Type B pancreatic cell (in vitro differentiated cells): ENCODE measurements around the gene PRSS35. TPM values are rescaled to one million over a fixed set of nuclear protein-coding genes. Genes with fewer than 3 reads are reported as not detected.
"Not testable (repeated sequence)": the region's sequence is repeated elsewhere in the genome, so short reads cannot be mapped to it uniquely, and the experiment has no call there.

Experiments
- DNase-seq: peaks from one replicate; pipeline ENCODE4 v3.0.0; 2021; ENCODE audit warnings: mixed read lengths; ENCODE audit not compliant: unreplicated experiment; ENCODE audit errors: extremely low spot score
- H3K27ac Mint-ChIP-seq: 2 replicates; pipeline ENCODE4 v1.8.0; 2021; ENCODE audit warnings: mild to moderate bottlenecking, mixed read lengths
- H3K27me3 Mint-ChIP-seq: 2 replicates; pipeline ENCODE4 v1.8.0; 2021; ENCODE audit warnings: mixed read lengths
- H3K36me3 Mint-ChIP-seq: 2 replicates; pipeline ENCODE4 v1.8.0; 2021; ENCODE audit warnings: mixed read lengths
- H3K4me1 Mint-ChIP-seq: one replicate; pipeline ENCODE4 v1.8.0; 2021; ENCODE audit warnings: mixed read lengths; ENCODE audit not compliant: unreplicated experiment
- H3K4me3 Mint-ChIP-seq: 2 replicates; pipeline ENCODE4 v1.8.0; 2021; ENCODE audit warnings: mild to moderate bottlenecking, mixed read lengths
- H3K9me3 Mint-ChIP-seq: 2 replicates; pipeline ENCODE4 v1.8.0; 2021; ENCODE audit warnings: mixed read lengths
- total RNA-seq: library from RNA; stranded (reverse); gene quantifications from 2 replicates; pipeline ENCODE4 v1.2.1, GENCODE V29; 2021; ENCODE audit warnings: low replicate concordance
- TF ChIP-seq, protein P1 (sequence below): fragments of 200-600 bp; sonication (generic); conservative IDR thresholded peaks from 2 replicates; pipeline ENCODE4 v1.5.0; 2021; ENCODE audit warnings: antibody characterized with exemption, mild to moderate bottlenecking

The PRSS35 gene
- total RNA-seq, 1 donor from 2014 or later = 6.5 TPM

- TF ChIP-seq, protein P1, sequence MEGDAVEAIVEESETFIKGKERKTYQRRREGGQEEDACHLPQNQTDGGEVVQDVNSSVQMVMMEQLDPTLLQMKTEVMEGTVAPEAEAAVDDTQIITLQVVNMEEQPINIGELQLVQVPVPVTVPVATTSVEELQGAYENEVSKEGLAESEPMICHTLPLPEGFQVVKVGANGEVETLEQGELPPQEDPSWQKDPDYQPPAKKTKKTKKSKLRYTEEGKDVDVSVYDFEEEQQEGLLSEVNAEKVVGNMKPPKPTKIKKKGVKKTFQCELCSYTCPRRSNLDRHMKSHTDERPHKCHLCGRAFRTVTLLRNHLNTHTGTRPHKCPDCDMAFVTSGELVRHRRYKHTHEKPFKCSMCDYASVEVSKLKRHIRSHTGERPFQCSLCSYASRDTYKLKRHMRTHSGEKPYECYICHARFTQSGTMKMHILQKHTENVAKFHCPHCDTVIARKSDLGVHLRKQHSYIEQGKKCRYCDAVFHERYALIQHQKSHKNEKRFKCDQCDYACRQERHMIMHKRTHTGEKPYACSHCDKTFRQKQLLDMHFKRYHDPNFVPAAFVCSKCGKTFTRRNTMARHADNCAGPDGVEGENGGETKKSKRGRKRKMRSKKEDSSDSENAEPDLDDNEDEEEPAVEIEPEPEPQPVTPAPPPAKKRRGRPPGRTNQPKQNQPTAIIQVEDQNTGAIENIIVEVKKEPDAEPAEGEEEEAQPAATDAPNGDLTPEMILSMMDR = no peak
- H3K9me3 Mint-ChIP-seq = no peaks in the 10 kb centered on the region
- no peaks in the 10 kb centered on the region for H3K4me1 Mint-ChIP-seq
- DNase-seq = no peak
- H3K4me3 Mint-ChIP-seq = no peak overlapping the region
- H3K27ac Mint-ChIP-seq = no peak overlapping the region
- no peaks in the 10 kb centered on the region for H3K27me3 Mint-ChIP-seq
- H3K36me3 Mint-ChIP-seq = no peaks in the 10 kb centered on the region
These were observed 34.3 kb downstream of the PRSS35 start for GRCh38 chr6:83546636-83547035.

GRCh38 chr6:83550482-83550881 is 38.1 kb downstream of the PRSS35 start:
- not testable (repeated sequence) for H3K27ac Mint-ChIP-seq, H3K27me3 Mint-ChIP-seq, H3K4me3 Mint-ChIP-seq, H3K9me3 Mint-ChIP-seq, H3K4me1 Mint-ChIP-seq, DNase-seq, H3K36me3 Mint-ChIP-seq

- not testable (repeated sequence) for H3K9me3 Mint-ChIP-seq, H3K4me1 Mint-ChIP-seq, H3K27ac Mint-ChIP-seq, H3K27me3 Mint-ChIP-seq, H3K4me3 Mint-ChIP-seq, H3K36me3 Mint-ChIP-seq, DNase-seq
These were observed 39.4 kb downstream of the PRSS35 start for GRCh38 chr6:83551748-83552147.

- no peaks in the 10 kb centered on the region for H3K4me1 Mint-ChIP-seq
- H3K36me3 Mint-ChIP-seq = no peaks in the 10 kb centered on the region
- H3K27ac Mint-ChIP-seq = no peak overlapping the region
- TF ChIP-seq, protein P1 = no peak
- H3K27me3 Mint-ChIP-seq = no peaks in the 10 kb centered on the region
- H3K9me3 Mint-ChIP-seq = no peaks in the 10 kb centered on the region
- H3K4me3 Mint-ChIP-seq = no peak overlapping the region
- no peak for DNase-seq
These were observed 44.5 kb downstream of the PRSS35 start for GRCh38 chr6:83556871-83557270.

DNA sequence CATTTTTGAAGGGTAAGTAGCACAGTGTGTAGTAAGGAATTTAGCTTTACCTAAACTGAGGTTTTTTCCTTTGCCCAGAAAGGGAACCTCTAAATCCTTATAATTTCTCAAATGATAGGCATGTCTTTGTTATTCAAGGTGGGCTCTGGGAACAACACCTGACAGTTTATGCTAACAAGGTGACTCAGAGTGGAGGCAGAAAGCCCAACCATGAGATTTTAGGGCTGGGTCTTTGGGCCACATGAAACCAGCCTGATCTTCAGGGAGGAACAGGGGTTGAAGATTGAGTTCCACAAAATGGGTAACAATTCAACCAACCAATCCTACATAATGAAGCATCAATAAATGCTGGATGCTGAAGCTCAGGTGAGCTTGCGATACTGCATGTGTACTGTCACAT is 46.6 kb downstream of the PRSS35 start:
- TF ChIP-seq, protein P1 = no peak

DNA sequence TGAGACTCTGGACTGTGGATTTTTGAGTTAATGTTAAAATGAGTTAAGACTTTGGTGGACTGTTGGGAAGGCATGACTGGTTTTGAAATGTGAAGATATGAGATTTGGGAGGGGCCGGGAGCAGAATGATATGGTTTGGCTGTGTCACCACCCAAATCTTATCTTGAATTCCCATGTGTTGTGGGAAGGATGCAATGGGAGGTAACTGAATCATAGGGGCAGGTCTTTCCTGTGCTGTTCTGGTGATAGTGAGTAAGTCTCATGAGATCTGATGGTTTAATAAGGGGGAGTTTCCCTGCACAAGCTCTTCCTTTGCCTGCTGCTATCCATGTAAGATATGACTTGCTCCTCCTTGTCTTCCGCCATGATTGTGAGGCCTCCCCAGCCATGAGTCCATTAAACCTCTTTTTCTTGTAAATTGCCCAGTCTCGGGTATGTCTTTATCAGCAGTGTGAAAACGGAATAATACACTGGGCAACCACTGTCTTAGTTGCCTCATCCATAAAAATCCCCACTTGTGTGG is 59.4 kb downstream of the PRSS35 start:
- H3K4me1 Mint-ChIP-seq, H3K36me3 Mint-ChIP-seq, H3K9me3 Mint-ChIP-seq, H3K27ac Mint-ChIP-seq, H3K27me3 Mint-ChIP-seq, H3K4me3 Mint-ChIP-seq, DNase-seq: not testable (repeated sequence)

More for the DNA sequence above, 46.6 kb downstream of the PRSS35 start:
- Mint-ChIP-seq H3K36me3 (no peaks in the 10 kb centered on the region), H3K27me3 (no peaks in the 10 kb centered on the region), H3K27ac (no peak overlapping the region), H3K4me3 (no peak overlapping the region), H3K4me1 (no peaks in the 10 kb centered on the region), H3K9me3 (no peaks in the 10 kb centered on the region)
- DNase-seq = no peak

- Mint-ChIP-seq H3K27ac (no peak overlapping the region), H3K4me1 (no peaks in the 10 kb centered on the region), H3K36me3 (peaks cover 4% of the 10 kb centered on the region), H3K27me3 (no peaks in the 10 kb centered on the region), H3K4me3 (no peak overlapping the region), H3K9me3 (no peaks in the 10 kb centered on the region)
- no peak for DNase-seq
- TF ChIP-seq, protein P1 = no peak
These were observed 62.4 kb downstream of the PRSS35 start for GRCh38 chr6:83574783-83575182.

Other genes starting within 250 kb of the PRSS35 start
- 4.2 and 14.2 TPM in 2 replicates for gene ME1, start 81.5 kb upstream of the PRSS35 start, total RNA-seq
- 3.0 and 3.4 TPM in 2 replicates for gene SNAP91, start 196.6 kb downstream of the PRSS35 start, total RNA-seq